Loucy (cell line): ENCODE measurements around the gene INO80B.

Experiments
- CTCF ChIP-seq: fragments of 200-600 bp; sonication (generic); conservative IDR thresholded peaks from 2 replicates; pipeline ENCODE4 v1.5.1; 2014; ENCODE audit warnings: mild to moderate bottlenecking, antibody characterized with exemption, low read length
- EZH2phosphoT487 ChIP-seq: fragments of 200-600 bp; IDR thresholded peaks from 2 replicates; pipeline ENCODE4 v1.6.1; 2018; ENCODE audit warnings: antibody characterized with exemption, mild to moderate bottlenecking, moderate library complexity, borderline replicate concordance

GRCh38 chr2:74499267-74499939 is 44.5 kb downstream of the INO80B start, which contains the start of gene LBX2:
- TF ChIP-seq CTCF (no peak), EZH2phosphoT487 (no peak)
